RWPE2 (cell line): ENCODE results near the gene GORASP1.

Experiments
- ATAC-seq: fragments of 200-7000 bp; cut with Tn5 transposase; 3 replicates; pipeline ENCODE4 v1.9.1; 2021; ENCODE audit warnings: low read depth
- DNase-seq: peaks from one replicate; pipeline ENCODE4 v3.0.0-alpha.2; 2020; ENCODE audit warnings: low spot score
- H3K27ac ChIP-seq: fragments of 450-650 bp; 2 replicates; pipeline ENCODE4 v1.5.1; 2017; ENCODE audit warnings: mild to moderate bottlenecking; ENCODE audit not compliant: poor library complexity, severe bottlenecking
- H3K27me3 ChIP-seq: fragments of 250-450 bp; sonication (Bioruptor Pico); 2 replicates; pipeline ENCODE4 v1.5.1; 2021; ENCODE audit warnings: mild to moderate bottlenecking, moderate library complexity; ENCODE audit not compliant: insufficient read depth, poor library complexity, severe bottlenecking
- H3K36me3 ChIP-seq: fragments of 250-450 bp; sonication (Bioruptor Pico); 2 replicates; pipeline ENCODE4 v1.5.1; 2020; ENCODE audit warnings: low read depth, mild to moderate bottlenecking, moderate library complexity
- H3K4me1 ChIP-seq: fragments of 250-450 bp; sonication (Bioruptor Pico); 2 replicates; pipeline ENCODE4 v1.5.1; 2021; ENCODE audit warnings: mild to moderate bottlenecking, moderate library complexity; ENCODE audit not compliant: insufficient read depth, poor library complexity, severe bottlenecking
- H3K4me3 ChIP-seq: fragments of 250-450 bp; sonication (Bioruptor Pico); 2 replicates; pipeline ENCODE4 v1.5.1; 2021; ENCODE audit warnings: mild to moderate bottlenecking, moderate library complexity; ENCODE audit not compliant: severe bottlenecking
- H3K9me3 ChIP-seq: fragments of 250-450 bp; sonication (Bioruptor Pico); 2 replicates; pipeline ENCODE4 v1.5.1; 2021; ENCODE audit warnings: mild to moderate bottlenecking, moderate library complexity; ENCODE audit not compliant: severe bottlenecking
- CTCF ChIP-seq: fragments of 450-650 bp; IDR thresholded peaks from one replicate; pipeline ENCODE4 v1.5.1; 2017; ENCODE audit warnings: mild to moderate bottlenecking, moderate library complexity; ENCODE audit not compliant: poor library complexity, severe bottlenecking

GORASP1 gene

GRCh38 chr3:39104961-39105686, 2.3 kb downstream of the GORASP1 start:
- DNase-seq (no peak), ATAC-seq (no peak)
- H3K36me3 ChIP-seq: peaks cover 13% of the 10 kb centered on the region
- no peaks in the 10 kb centered on the region for H3K27me3 ChIP-seq
- TF ChIP-seq CTCF: no peak
- H3K27ac ChIP-seq: peak overlapping the region; percentile 65
- no peak overlapping the region for H3K4me3 ChIP-seq
- no peaks in the 10 kb centered on the region for H3K9me3 ChIP-seq
- H3K4me1 ChIP-seq: peaks cover 14% of the 10 kb centered on the region

DNA sequence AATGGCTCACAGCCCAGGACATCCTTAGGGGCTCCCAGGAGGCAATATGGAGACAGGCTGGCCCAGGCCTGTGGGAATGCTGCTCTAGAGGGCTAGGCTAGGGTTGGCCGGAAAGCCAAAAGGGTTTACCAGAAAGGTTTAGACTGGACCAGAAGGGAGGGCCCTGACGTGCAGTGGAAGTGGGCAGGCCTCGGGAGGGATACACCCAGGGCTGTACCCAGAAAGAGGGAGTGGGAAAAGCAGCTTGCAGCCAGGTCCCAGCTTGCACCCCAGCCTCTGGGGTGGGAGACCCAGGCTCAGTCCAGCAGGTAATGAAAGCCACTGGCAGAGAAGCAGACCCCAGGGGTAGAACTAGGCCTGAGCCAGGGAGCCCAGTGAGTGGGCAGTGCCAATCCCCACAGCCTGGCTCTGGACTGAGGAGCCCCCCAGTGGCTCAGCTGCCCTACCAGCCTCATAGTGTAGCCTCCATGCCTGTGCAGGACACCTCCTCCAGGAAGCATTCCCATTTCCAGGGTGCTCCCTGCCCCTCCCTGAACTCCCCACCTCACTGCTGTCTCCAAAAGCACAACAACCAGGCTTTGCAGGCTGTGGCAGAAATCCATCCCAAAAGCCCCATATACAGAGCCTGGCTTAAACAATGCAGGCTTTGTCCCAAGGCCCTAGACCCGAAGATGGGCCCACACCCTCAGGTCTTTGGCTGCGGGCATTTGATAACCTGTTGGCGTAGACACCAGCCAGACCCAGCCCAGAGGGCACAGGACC, 3.5 kb downstream of the GORASP1 start:
- Histone ChIP-seq H3K27me3 (no peaks in the 10 kb centered on the region), H3K4me3 (no peak overlapping the region), H3K4me1 (peaks cover 14% of the 10 kb centered on the region), H3K9me3 (no peaks in the 10 kb centered on the region), H3K27ac (no peak overlapping the region), H3K36me3 (peaks cover 20% of the 10 kb centered on the region)
- TF ChIP-seq CTCF: no peak
- DNase-seq (no peak), ATAC-seq (no peak)

DNA sequence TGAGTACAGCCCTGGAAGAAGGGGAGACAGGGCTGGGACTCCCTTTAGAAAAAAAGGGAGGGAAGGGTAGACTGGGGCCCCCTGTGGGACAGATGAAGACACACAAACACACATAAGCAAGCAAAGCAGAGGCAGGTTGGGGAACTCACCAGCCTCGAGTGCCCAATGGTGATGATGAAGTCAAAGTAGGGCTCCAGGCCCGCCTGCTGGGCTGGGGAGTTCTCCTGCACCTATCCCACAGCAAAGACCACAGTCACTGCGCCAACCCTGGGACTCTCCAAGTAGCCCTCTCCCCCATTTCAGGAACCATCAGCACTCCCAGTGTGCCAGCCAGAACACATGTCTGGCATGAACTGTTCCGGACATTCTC, 4.1 kb downstream of the GORASP1 start:
- H3K4me3 ChIP-seq: no peak overlapping the region
- no peak for TF ChIP-seq CTCF
- peaks cover 27% of the 10 kb centered on the region for H3K36me3 ChIP-seq
- H3K27ac ChIP-seq: no peak overlapping the region
- no peak for DNase-seq
- H3K4me1 ChIP-seq: peaks cover 11% of the 10 kb centered on the region
- no peak for ATAC-seq
- no peaks in the 10 kb centered on the region for H3K27me3 ChIP-seq
- H3K9me3 ChIP-seq: no peaks in the 10 kb centered on the region

DNA sequence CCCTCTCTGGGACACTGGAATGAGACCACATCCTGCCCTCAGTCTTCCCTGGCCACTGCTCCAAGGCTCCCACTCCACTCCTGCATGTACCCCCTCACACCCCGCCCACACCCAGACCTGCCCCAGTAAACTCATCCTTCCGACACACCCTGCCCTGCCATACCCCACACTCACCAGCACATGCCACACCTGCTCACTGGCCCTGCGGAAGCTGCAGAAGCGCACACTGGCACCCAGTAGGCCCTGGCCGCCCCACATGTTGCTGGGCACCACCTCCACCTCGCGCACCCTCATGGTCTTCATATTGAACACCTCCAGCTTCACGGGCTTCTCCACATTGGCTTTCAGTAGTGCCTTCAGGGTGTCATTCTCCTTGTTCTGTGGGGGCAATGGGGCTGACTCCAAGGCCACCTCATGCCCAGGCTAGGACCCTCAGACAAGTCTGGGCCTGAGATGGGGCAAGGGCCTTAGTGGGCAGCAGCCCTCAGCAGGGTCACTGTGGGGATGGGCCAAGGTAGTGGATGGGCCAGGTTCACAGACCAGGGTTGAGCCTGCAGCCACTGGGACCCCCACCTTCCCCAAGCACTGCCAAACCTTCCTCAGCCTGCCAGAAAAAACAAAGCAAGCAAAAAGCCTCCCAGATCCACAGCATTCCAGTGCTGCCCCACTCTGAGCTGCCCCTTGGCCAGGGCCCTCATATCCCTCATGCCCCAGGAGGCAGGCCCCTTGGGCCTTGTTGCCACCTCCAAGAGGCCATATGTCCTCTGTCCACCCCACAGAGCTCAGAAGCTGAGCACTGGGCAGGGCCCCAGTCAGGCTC, 4.7 kb downstream of the GORASP1 start:
- no peaks in the 10 kb centered on the region for H3K27me3 ChIP-seq
- no peak for DNase-seq
- ATAC-seq: no peak
- H3K27ac ChIP-seq: no peak overlapping the region
- H3K4me3 ChIP-seq: no peak overlapping the region
- H3K4me1 ChIP-seq: peaks cover 9% of the 10 kb centered on the region
- peaks cover 31% of the 10 kb centered on the region for H3K36me3 ChIP-seq
- no peak for TF ChIP-seq CTCF
- H3K9me3 ChIP-seq: no peaks in the 10 kb centered on the region
